ENCODE data around the gene NDUFC2. TPM values are rescaled to one million over a fixed set of nuclear protein-coding genes. Genes with fewer than 3 reads are reported as not detected.

NDUFC2 gene
- total RNA-seq, 1 donor from 2014 or later = 236 TPM

- Mint-ChIP-seq H3K36me3 (ENCODE audit: low read depth) (no peaks in the 10 kb centered on the region), H3K4me1 (peaks cover 13% of the 10 kb centered on the region), H3K9me3 (no peaks in the 10 kb centered on the region), H3K4me3 (no peak overlapping the region), H3K27ac (ENCODE audit: unreplicated experiment) (no peak overlapping the region), H3K27me3 (ENCODE audit: low read depth) (no peaks in the 10 kb centered on the region)
- DNase-seq (ENCODE audit: low read depth, low spot score) = no peak
- no peak for TF ChIP-seq CTCF (conservative IDR thresholded peaks at IDR 0.05)
Observed at GRCh38 chr11:78037056-78037455, 42.6 kb downstream of the NDUFC2 start.

- TF ChIP-seq CTCF (conservative IDR thresholded peaks at IDR 0.05) = no peak
- H3K27me3 Mint-ChIP-seq (ENCODE audit: low read depth) = no peaks in the 10 kb centered on the region
- peaks cover 10% of the 10 kb centered on the region for H3K4me1 Mint-ChIP-seq
- no peak overlapping the region for H3K4me3 Mint-ChIP-seq
- no peaks in the 10 kb centered on the region for H3K36me3 Mint-ChIP-seq (ENCODE audit: low read depth)
- H3K27ac Mint-ChIP-seq (ENCODE audit: unreplicated experiment) = no peak overlapping the region
- no peak for DNase-seq (ENCODE audit: low read depth, low spot score)
- no peaks in the 10 kb centered on the region for H3K9me3 Mint-ChIP-seq
Observed at GRCh38 chr11:78036313-78036712, 43.3 kb downstream of the NDUFC2 start.

GRCh38 chr11:78034623-78035022 is 45.0 kb downstream of the NDUFC2 start:
- peaks cover 10% of the 10 kb centered on the region for H3K4me1 Mint-ChIP-seq
- H3K4me3 Mint-ChIP-seq = no peak overlapping the region
- TF ChIP-seq CTCF (conservative IDR thresholded peaks at IDR 0.05) = no peak
- no peaks in the 10 kb centered on the region for H3K36me3 Mint-ChIP-seq (ENCODE audit: low read depth)
- no peaks in the 10 kb centered on the region for H3K27me3 Mint-ChIP-seq (ENCODE audit: low read depth)
- peak overlapping the region; percentile 37 for H3K27ac Mint-ChIP-seq (ENCODE audit: unreplicated experiment)
- no peaks in the 10 kb centered on the region for H3K9me3 Mint-ChIP-seq
- DNase-seq (ENCODE audit: low read depth, low spot score) = no peak

- Mint-ChIP-seq H3K4me1 (peaks cover 8% of the 10 kb centered on the region), H3K9me3 (no peaks in the 10 kb centered on the region), H3K4me3 (no peak overlapping the region), H3K36me3 (ENCODE audit: low read depth) (no peaks in the 10 kb centered on the region), H3K27me3 (ENCODE audit: low read depth) (no peaks in the 10 kb centered on the region), H3K27ac (ENCODE audit: unreplicated experiment) (no peak overlapping the region)
- DNase-seq (ENCODE audit: low read depth, low spot score) = no peak
- TF ChIP-seq CTCF (conservative IDR thresholded peaks at IDR 0.05) = no peak
Observed at GRCh38 chr11:78033040-78033439, 46.6 kb downstream of the NDUFC2 start.

- no peak for DNase-seq (ENCODE audit: low read depth, low spot score)
- Mint-ChIP-seq H3K4me1 (peaks cover 8% of the 10 kb centered on the region), H3K27me3 (ENCODE audit: low read depth) (no peaks in the 10 kb centered on the region), H3K9me3 (no peaks in the 10 kb centered on the region), H3K4me3 (no peak overlapping the region), H3K27ac (ENCODE audit: unreplicated experiment) (no peak overlapping the region), H3K36me3 (ENCODE audit: low read depth) (no peaks in the 10 kb centered on the region)
- TF ChIP-seq CTCF (conservative IDR thresholded peaks at IDR 0.05) = no peak
Observed at GRCh38 chr11:78032090-78032489, 47.6 kb downstream of the NDUFC2 start.

- DNase-seq (ENCODE audit: low read depth, low spot score) = no peak
- peaks cover 8% of the 10 kb centered on the region for H3K4me1 Mint-ChIP-seq
- no peak overlapping the region for H3K4me3 Mint-ChIP-seq
- H3K36me3 Mint-ChIP-seq (ENCODE audit: low read depth) = no peaks in the 10 kb centered on the region
- no peaks in the 10 kb centered on the region for H3K27me3 Mint-ChIP-seq (ENCODE audit: low read depth)
- no peaks in the 10 kb centered on the region for H3K9me3 Mint-ChIP-seq
- no peak overlapping the region for H3K27ac Mint-ChIP-seq (ENCODE audit: unreplicated experiment)
- no peak for TF ChIP-seq CTCF (conservative IDR thresholded peaks at IDR 0.05)
Observed at GRCh38 chr11:78031629-78032028, 48.0 kb downstream of the NDUFC2 start.

Measured in neural crest cell (in vitro differentiated cells).